ENCODE data around the gene CDKN2A.

CDKN2A gene

GRCh38 chr9:22005702-22006606 is 11.8 kb upstream of the CDKN2A start:
- no peak for DNase-seq

- no peak for DNase-seq
Measured at GRCh38 chr9:22005021-22005701, 11.0 kb upstream of the CDKN2A start.

GRCh38 chr9:22002038-22002437 is 7.8 kb upstream of the CDKN2A start:
- no peak for DNase-seq

- no peak for DNase-seq
Measured at GRCh38 chr9:21998026-21998425, 3.8 kb upstream of the CDKN2A start.

GRCh38 chr9:21997480-21997879 is 3.3 kb upstream of the CDKN2A start:
- no peak for DNase-seq

- no peak for DNase-seq
Measured at GRCh38 chr9:21996858-21997257, 2.7 kb upstream of the CDKN2A start.

- DNase-seq: peak; percentile 73
Measured at GRCh38 chr9:21996438-21996837, 2.2 kb upstream of the CDKN2A start.

- no peak for DNase-seq
Measured at GRCh38 chr9:21995666-21996398, 1.6 kb upstream of the CDKN2A start.

GRCh38 chr9:21995006-21995665 is 944 bp upstream of the CDKN2A start:
- DNase-seq: peak; percentile 83

GRCh38 chr9:21994556-21995005 is 389 bp upstream of the CDKN2A start, which contains the start of gene CDKN2B-AS1:
Gene CDKN2B-AS1, plus strand, starts transcription at chr9:21994791.
- peak; percentile 88 for DNase-seq

- DNase-seq: no peak
Measured at GRCh38 chr9:21993007-21993406, 1.2 kb downstream of the CDKN2A start.

- DNase-seq: peak; percentile 28
Measured at GRCh38 chr9:21991072-21991959, 2.9 kb downstream of the CDKN2A start.

GRCh38 chr9:21989440-21990189 is 4.6 kb downstream of the CDKN2A start:
- DNase-seq: no peak

GRCh38 chr9:21988056-21988990 is 5.9 kb downstream of the CDKN2A start:
- peak; percentile 21 for DNase-seq

GRCh38 chr9:21985964-21986667 is 8.1 kb downstream of the CDKN2A start:
- DNase-seq: no peak

GRCh38 chr9:21984101-21984500 is 10.1 kb downstream of the CDKN2A start:
- DNase-seq: no peak

GRCh38 chr9:21983561-21983935 is 10.6 kb downstream of the CDKN2A start:
- DNase-seq: no peak

- no peak for DNase-seq
Measured at GRCh38 chr9:21982861-21983560, 11.2 kb downstream of the CDKN2A start.

All from NCI-H2227 treated with DMSO at 0.1 percent for 48 hours (cell line).